IPS DF 4.7 (cell line): Measurements from ENCODE around the gene KRT33A.
"Not testable (repeated sequence)": the region's sequence is repeated elsewhere in the genome, so short reads cannot be mapped to it uniquely, and the experiment has no call there.

Experiments used
- DNase-seq: peaks from one replicate; pipeline ENCODE4 v3.0.0-alpha.2; 2013; ENCODE audit warnings: low spot score; ENCODE audit errors: extremely low read depth

KRT33A gene

GRCh38 chr17:41350381-41350878 lies at the start of gene KRT33A:
TSS of gene KRT33A (minus strand) at chr17:41350828. CDS start at chr17:41350767, 61 bp downstream.
- not testable (repeated sequence) for DNase-seq

DNA sequence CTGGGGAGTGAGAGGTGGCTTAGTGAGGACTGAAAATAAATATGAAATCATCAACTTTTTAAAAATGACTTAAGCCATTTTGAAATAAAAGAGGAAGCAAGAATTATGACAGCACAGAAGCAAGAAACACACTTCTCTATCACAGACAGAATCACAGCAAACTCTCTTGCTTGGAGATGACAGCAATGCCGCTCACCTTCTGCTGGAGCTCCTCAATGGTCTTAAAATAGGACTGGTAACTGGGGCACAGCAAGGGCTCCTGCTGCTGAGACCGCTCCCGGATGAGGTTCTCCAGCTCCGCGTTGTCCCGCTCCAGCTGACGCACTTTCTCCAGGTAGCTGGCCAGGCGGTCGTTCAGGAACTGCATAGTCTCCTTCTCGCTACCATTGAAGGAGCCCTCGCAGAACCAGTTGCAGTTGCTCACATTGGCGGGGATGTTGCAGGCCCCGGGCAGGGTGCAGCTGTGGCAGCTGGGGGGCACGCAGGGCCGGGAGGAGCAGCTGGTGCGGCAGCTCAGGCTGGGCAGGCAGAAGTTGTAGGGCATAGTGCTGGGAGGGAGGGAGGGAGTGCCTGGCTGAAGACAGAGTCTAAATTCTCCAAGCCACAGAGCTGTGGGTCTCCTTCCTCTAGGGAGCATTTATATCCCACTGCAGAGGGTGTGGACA lies 46.5 kb upstream of the KRT33A start, which contains the start of gene KRT31:
Gene KRT31, minus strand, starts transcription at position 613 of the 665 bp plus-strand sequence. Its CDS starts 69 bp downstream, at position 544.
- DNase-seq, result no peak

GRCh38 chr17:41396340-41396739 lies 45.7 kb upstream of the KRT33A start:
- no peak for DNase-seq

- no peak for DNase-seq
Measured at GRCh38 chr17:41395611-41396010, 45.0 kb upstream of the KRT33A start.

DNA sequence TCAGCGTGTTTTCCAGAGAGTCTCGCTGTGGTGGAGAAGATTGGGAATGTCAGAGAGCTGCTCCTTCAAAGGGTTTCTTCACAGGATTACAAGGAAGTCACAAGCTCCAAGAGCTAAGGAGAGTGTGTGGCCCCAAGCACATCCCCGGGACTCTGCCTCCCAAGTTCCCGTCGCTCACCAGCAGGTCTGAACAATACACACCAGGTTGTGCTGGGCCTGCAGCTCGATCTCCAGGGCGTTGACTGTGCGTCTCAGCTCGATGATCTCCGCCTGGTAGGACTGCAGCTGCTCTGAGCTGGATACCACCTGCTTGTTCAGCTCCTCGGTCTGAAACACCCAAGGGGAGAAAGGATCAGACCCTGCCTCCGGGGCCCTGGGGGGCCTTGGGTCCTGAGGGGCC lies 44.4 kb upstream of the KRT33A start:
- not testable (repeated sequence) for DNase-seq

DNA sequence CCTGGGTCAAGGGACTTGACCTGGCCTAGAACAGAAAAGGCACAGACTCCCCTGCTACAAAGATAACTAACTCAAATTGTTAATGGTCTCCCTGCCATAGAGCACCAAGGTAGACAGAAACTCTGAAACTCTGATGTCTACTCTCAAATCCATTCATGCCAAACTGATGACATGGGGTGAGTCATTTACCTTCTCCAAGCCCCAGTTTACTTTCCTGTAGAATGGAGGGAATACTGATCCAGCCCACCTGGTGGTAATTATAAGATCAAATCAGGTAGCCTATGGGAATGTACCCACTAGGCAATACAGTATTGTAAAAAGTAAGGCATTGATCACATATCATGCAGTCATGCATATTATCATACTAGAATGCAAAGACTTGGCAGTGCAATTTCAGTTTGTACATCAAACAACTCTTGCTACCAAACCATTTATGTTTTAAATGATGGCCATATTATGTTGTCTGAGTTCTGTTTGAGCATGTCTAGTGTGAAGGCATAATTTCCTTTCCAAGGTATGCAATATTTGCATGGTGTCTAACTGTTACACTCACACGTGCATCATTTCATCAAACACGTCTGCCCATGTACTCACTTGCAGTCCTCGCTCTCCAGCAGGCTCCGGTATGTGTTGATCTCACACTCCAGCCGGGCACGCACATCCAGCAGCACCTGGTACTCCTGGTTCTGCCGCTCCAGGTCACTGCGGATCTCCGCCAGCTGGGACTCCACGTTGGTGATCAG lies 43.8 kb upstream of the KRT33A start:
- DNase-seq, result no peak

- DNase-seq, result no peak
Measured at GRCh38 chr17:41393826-41394225, 43.2 kb upstream of the KRT33A start.

DNA sequence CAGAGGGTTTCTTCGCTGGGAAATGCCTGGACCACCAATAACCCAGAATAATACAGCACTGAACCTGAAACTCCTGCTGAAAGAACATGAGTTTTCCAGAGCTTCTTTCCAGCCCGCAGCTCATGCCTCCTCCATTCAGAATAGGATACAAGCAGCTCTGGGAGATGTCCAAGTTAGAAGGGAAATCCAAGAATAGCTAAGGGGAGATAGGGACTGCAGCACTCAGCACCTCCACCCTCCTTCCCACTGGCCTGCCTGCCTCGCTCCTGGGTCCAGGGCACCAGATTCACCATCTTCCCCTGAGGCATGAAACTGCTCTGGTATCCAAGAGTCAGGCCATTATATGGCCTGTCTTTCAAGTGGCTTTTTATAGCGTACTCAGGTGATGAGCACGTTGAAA lies 42.7 kb upstream of the KRT33A start:
- DNase-seq, result no peak

- no peak for DNase-seq
Measured at GRCh38 chr17:41392278-41392677, 41.6 kb upstream of the KRT33A start.

DNA sequence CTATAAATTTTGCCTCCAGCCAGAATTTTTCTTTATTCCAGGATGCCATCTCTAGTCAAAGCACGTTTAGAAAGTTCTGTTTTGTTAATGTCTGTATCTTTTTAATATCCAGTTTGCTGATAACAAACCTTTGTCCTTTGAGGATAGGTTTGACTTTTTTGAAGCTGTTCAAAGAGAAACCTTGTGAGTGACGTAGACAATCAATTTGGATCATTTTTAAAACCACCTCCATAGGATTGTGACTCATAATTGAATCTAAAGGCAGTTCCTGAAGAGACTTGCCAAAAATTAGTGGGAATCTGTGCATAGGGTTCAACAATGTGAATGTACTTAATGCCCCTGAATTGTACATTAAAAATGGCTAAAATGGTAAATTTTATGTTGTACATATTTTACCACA lies 40.9 kb upstream of the KRT33A start:
- no peak for DNase-seq

DNA sequence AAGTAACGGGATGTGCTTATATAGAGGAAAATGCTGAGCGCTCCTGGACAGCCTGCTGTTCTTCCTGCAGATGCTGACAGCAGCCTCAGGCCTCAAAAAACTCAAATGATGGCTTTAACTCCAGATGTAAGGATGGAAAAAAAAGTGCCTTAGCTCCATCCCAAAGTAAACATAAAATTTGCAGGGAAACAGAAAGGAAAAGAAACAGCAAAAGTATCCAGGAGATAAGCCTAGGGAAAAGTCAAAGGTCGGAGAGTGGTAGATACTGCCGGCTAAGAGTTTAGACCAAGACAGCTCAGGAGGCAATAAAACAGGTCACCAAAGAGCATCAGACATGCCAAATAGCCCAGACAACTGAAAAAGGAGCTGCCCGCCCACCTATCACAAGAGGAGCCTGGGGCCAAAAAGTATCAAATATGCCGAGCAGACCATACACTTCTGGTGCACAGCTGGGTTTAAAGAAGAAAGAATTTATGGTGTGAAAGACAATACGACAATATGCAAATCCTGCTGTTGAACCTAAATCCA lies 39.8 kb upstream of the KRT33A start:
- no peak for DNase-seq

- DNase-seq, result no peak
Measured at GRCh38 chr17:41387670-41388069, 37.0 kb upstream of the KRT33A start.

- DNase-seq, result no peak
Measured at GRCh38 chr17:41386227-41386626, 35.6 kb upstream of the KRT33A start.

DNA sequence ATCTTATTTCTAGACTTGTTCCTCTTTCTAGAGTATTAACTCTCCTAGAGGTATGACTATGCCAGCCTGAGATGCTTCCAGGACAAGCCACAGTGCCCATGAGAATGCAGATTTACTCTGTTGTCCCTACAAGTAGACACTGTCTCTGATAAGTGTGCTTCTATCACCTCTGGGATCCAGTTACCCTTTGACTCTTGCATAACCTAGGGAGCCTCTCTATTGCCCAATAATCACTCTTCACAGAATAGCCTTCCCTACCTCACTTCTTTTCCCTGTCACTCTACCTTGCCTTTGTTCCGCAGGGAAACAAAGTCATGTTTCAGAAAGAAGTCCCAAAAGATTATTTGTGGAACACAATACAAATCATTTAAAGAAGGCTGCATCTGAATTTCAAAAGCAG lies 33.1 kb upstream of the KRT33A start:
- no peak for DNase-seq

GRCh38 chr17:41382394-41382793 lies 31.8 kb upstream of the KRT33A start:
- no peak for DNase-seq

GRCh38 chr17:41381943-41382342 lies 31.3 kb upstream of the KRT33A start, which contains the start of gene KRT34:
TSS of gene KRT34 (minus strand) at chr17:41382306. CDS start at chr17:41382246, 60 bp downstream.
- DNase-seq, result not testable (repeated sequence)

DNA sequence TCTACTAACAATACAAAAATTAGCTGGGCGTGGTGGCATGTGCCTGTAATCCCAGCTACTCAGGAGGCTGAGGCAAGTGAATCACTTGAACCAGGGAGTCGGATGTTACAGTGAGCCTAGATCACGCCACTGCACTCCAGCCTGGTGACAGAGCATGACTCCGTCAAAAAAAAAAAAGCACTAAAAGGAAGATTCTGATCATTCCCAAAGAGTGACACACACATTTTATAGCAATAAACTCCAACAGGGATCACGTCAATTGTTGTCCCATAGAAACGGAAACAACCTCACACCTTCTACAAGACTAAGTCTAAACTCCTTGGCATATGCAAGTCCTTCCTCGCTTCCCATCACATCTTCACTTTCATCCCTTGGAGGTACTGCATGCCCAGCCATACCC lies 29.5 kb upstream of the KRT33A start:
- not testable (repeated sequence) for DNase-seq

DNA sequence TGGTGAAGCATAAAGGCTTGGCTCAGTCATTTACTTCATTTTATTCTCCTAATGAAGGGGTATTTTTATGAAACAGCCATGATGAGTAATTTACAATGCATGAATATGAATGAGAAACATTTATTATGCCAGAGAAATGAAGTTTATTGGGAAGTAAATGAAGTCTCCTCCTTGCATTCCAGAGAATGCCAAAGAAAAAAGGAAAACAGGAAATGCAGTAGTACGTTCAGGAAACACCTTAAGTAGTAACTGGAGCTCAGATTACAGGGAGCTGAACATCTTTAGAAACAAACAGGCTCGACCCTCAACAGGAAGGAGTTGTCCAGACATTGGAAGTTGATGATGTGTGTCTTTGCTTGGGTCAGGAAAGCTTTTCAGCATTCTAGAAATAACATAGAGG lies 26.9 kb upstream of the KRT33A start:
- DNase-seq, result no peak

DNA sequence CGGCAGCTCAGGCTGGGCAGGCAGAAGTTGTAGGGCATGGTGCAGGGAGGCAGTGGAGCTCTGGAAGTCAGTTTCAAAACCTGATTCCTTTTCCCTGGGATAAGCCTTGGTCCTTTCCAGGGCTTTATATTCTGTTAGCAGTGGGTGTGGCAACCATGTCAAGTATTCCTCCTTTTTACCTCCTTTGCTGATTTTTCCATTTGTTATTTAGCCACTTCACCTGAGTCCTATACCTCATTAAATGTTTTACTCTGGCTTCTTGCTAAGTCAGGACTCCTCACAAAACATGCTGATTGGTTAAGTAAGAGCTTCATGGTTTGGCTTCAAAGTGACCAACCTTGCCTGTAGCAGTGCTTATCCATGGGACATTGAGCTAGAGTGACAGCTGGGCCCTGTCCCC lies 19.1 kb upstream of the KRT33A start, which contains the start of gene KRT33B:
Gene KRT33B, minus strand, starts transcription at position 101 of the 400 bp plus-strand sequence. Its CDS starts 63 bp downstream, at position 38.
- no peak for DNase-seq

- DNase-seq, result no peak
Measured at GRCh38 chr17:41369023-41369422, 18.4 kb upstream of the KRT33A start.

GRCh38 chr17:41367426-41368075 lies 16.9 kb upstream of the KRT33A start:
- no peak for DNase-seq

DNA sequence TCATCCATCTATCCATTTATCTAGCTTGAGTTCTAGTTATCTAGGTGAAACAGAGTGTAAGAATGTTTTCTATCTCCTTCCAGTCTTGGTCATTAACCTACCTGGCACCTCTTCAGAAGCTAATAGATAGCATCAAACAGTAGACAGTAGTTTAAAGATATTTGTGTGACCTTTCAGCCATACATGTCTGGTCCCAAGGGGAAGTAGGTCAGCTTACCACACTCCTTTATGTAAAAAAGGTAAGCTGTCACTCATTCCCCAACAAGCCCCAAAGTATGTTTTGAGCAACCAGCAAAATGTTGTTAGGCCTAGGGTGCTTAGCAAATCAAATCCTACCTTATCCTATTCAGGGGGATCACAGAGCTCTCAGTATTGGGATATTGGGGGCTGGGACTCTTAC lies 15.4 kb upstream of the KRT33A start:
- DNase-seq, result no peak
